Hepatic stellate cell (primary cell): Measurements from ENCODE around the gene MIPEP.
A peak's percentile ranks its signal among the peaks of the same experiment; 100 is the strongest.
"Not testable (repeated sequence)": the region's sequence is repeated elsewhere in the genome, so short reads cannot be mapped to it uniquely, and the experiment has no call there.

ENCODE experiments used
- DNase-seq: peaks from one replicate; pipeline ENCODE4 v3.0.0; 2011; ENCODE audit warnings: low spot score

MIPEP gene

GRCh38 chr13:23776698-23777574, 112.3 kb downstream of the MIPEP start:
- DNase-seq, result no peak

DNA sequence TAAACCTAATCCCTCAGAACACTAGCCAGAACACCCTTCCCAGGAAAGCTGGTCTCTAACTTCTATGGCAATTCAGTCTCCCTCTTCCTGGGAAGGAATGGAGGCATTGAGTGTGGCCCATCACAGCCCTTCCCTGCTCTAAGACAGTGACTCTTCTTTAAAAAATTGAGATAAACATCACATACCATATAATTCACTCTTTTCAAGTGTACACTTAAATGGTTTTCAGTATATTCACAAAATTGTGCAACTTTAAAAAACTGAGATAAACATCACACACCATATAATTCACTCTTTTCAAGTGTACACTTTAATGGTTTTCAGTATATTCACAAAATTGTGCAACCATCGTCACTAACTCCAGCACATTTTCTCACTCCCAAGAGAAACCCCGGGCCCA, 116.5 kb downstream of the MIPEP start:
- no peak for DNase-seq

DNA sequence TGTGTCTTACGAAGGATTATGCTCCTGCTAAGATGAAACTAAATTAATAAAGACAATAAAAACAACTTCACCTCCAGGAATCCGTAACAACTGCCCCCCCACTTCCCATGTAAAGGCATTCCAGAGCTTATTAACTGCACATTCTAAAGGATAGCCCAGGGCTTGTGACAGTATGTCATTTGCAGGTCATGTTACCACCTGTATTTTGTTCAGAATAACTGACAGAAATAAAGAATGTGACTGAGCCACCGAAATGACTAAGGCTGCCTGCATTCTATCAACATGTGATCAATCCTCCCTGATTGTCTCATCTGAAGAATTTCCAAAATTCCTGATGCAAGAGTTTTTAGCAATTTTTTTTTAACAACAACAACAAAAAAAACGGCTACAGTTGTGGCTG, 117.2 kb downstream of the MIPEP start:
- no peak for DNase-seq

DNA sequence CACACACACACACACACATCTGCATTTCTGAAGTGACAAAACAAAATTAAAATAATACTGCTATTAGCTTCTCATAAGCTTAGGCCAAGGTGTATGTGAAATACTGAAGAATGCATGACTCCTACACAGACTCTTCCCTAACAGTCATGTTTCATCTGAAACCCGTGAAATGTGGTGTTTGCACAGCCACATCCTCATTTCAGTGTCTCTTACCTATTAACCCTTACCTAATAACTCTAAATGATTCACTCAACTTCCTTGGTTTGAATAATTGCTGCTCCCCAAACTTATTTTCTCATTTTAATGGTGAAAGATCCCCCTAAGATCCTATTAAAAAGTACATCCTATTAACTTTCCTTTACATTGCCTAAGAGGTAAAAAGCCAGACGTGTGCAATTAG, 117.6 kb downstream of the MIPEP start:
- DNase-seq, result no peak

DNA sequence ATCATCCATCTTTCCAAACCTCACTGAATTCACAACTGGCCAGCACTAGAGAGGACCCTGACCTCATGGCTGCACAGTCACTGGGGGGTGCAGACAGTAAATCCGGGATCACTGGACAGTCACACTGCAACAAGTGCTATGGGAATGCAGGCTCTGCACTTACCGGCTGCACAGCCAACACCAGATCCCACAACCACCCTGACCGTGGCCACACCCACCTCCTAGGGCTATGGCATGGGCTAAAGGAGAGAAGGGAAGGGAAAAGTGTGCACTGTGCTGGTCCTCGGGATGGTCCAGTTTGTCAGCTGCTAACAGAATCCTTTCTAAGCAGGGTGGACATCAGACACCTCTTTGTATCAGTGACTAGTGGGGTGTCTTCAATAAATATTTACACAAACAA, 118.2 kb downstream of the MIPEP start:
- DNase-seq, result no peak

- no peak for DNase-seq
Measured at GRCh38 chr13:23770428-23770827, 118.8 kb downstream of the MIPEP start.

GRCh38 chr13:23769401-23769800, 119.8 kb downstream of the MIPEP start:
- DNase-seq, result no peak

- DNase-seq, result no peak
Measured at GRCh38 chr13:23767838-23768237, 121.4 kb downstream of the MIPEP start.

GRCh38 chr13:23766939-23767338, 122.3 kb downstream of the MIPEP start:
- no peak for DNase-seq

DNA sequence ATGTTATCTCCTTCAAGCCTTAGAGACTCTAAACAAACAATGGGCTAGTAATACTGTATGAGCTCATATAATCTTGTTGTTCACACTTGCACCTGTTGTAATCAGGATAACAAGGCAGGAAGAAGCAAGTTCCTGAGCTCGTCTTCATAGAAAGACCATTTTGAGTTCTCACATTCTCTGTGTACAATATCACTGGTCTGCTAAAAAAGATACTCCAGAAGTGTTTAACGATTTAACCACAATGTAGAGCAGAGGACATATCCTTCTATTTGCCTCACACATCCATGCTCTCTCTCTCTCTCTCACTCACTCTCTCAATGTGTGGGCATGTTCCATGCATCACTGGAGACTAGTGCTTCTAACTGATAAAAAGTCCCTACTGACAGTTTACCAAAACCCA, 122.9 kb downstream of the MIPEP start:
- DNase-seq, result no peak

GRCh38 chr13:23765531-23765930, 123.7 kb downstream of the MIPEP start:
- no peak for DNase-seq

GRCh38 chr13:23763318-23763717, 125.9 kb downstream of the MIPEP start:
- DNase-seq, result no peak

GRCh38 chr13:23761760-23762159, 127.4 kb downstream of the MIPEP start:
- DNase-seq, result not testable (repeated sequence)

DNA sequence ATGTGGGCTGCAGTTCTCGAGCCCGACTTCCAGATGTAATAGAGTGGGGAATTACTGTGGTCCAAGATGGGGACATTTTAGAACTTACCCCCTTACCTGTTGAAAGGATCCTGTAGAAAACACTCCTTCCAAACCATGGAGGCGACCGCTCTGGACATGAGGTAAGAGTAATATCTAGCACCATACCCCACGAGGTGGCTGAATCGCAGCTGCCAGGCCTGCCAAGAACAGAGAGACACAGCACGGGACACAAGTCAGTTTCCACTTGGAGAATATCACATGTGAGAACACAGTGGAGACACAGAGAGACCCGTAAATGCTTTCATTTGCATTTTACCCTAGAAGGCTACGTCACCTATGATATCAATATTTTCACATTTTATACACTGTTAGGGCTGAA, 129.2 kb downstream of the MIPEP start:
- DNase-seq, result no peak

- no peak for DNase-seq
Measured at GRCh38 chr13:23758798-23759527, 130.2 kb downstream of the MIPEP start.

DNA sequence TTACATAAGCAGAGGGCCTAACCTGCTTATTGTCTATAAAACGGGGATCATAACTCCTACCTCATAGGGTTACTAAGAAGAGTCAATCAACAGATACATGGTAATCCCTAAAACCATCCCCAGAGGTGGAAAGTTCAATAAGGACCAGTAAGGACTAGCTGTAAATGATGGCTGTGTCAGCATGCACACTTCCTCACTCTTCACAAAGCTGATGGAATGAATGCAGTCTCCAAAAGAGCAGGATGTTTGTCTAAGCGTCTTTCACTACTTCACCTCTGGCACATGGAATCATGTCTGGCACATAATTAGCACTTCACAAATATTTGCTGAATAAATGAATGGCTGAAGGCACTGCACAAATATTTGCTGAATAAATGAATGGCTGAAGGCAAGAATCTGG, 134.2 kb downstream of the MIPEP start:
- DNase-seq, result no peak

GRCh38 chr13:23754506-23754905, 134.7 kb downstream of the MIPEP start:
- no peak for DNase-seq

DNA sequence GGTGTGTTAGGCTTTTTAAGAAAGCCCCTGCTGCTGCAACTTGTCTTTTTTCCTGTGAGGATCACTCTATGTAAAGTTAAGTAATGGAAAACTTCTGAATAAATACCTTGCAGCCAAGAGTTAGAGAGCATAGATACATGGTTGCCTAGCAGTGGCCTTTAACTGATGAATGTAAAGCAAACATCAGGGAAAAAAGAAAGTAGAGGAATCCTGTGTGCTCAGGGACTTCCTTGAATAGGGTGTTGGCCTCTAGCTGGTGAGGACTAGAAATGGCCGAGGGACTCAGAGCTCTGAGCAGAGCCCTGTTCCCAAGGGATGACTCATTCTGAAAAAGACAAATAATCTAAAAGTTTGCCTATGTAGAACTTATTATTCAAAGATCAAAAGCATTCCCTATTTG, 135.7 kb downstream of the MIPEP start:
- peak; percentile 43 for DNase-seq

GRCh38 chr13:23752111-23753001, 136.8 kb downstream of the MIPEP start:
- no peak for DNase-seq

- no peak for DNase-seq
Measured at GRCh38 chr13:23751195-23751594, 138.0 kb downstream of the MIPEP start.

DNA sequence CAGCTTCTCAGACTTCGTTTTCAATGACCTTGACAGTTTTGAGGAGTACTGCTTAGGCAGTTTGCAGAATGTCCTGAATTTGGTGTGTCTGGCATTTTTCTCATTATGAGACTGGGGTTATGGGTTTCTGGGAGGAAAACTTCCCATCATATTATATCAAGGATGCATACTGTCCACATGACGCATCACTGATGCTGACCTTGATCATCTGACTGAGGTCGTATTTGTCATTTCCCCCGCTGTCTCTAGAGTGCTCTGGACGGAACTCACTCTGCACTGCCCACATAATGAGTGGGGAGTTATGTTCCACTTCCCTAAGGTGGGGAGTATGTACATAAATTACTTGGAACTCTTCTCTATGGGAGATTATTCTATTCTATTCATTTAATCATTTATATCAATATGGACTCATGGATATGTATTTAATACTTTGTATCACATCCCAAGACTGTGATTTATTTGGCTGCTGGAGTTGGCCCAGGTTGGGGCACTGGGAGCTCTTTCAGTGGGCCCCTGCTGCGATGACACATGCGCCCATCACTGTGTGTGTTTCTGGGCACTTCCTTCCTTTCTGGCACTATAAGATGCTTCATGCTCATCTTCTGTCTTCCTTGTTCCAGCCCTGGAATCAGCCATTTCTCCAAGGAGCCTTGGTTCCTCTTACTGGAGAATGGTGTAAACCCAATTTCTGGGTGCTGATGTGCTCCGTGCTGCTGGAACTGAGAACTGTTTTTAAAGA, 138.6 kb downstream of the MIPEP start:
- peak; percentile 12 for DNase-seq
